HepG2 (cell line): ENCODE data around the gene KRTAP5-6. TPM values are rescaled to one million over a fixed set of nuclear protein-coding genes. Genes with fewer than 3 reads are reported as not detected.
A peak's percentile ranks its signal among the peaks of the same experiment; 100 is the strongest.

Experiments used
- FIP1L1 ChIP-seq: fragments of 200-400 bp; formaldehyde crosslinking; IDR thresholded peaks from 2 replicates; pipeline ENCODE4 v1.6.1; 2018; ENCODE audit warnings: low read depth, mild to moderate bottlenecking, low read length, moderate library complexity, borderline replicate concordance; ENCODE audit not compliant: insufficient read depth
- HES4 ChIP-seq: sonication (generic); formaldehyde crosslinking; IDR thresholded peaks from 2 replicates; pipeline ENCODE4 v1.9.0; 2021; ENCODE audit warnings: mild to moderate bottlenecking, missing genetic modification reagents, borderline replicate concordance
- IKZF4 ChIP-seq: sonication (generic); formaldehyde crosslinking; IDR thresholded peaks from 2 replicates; pipeline ENCODE4 v1.5.1; 2020; ENCODE audit warnings: borderline replicate concordance, mild to moderate bottlenecking, low read depth, missing genetic modification reagents; ENCODE audit errors: not compliant biosample characterization
- NFATC3 ChIP-seq: sonication (generic); formaldehyde crosslinking; IDR thresholded peaks from 2 replicates; pipeline ENCODE4 v1.5.1; 2020; ENCODE audit warnings: mild to moderate bottlenecking, missing genetic modification reagents
- PAX8 ChIP-seq: sonication (generic); formaldehyde crosslinking; IDR thresholded peaks from 2 replicates; pipeline ENCODE4 v1.8.0; 2022; ENCODE audit warnings: mild to moderate bottlenecking, missing genetic modification reagents, borderline replicate concordance
- PHF8 ChIP-seq: sonication (generic); formaldehyde crosslinking; IDR thresholded peaks from 2 replicates; pipeline ENCODE4 v1.5.0; 2020; ENCODE audit warnings: missing genetic modification reagents
- ZFP36 ChIP-seq: fragments of 150-350 bp; IDR thresholded peaks from 2 replicates; pipeline ENCODE4 v1.6.1; 2018; ENCODE audit warnings: borderline replicate concordance, low read length, low read depth; ENCODE audit not compliant: partially characterized antibody
- ZFP62 ChIP-seq: sonication (generic); formaldehyde crosslinking; IDR thresholded peaks from 2 replicates; pipeline ENCODE4 v1.4.0; 2020; ENCODE audit warnings: missing genetic modification reagents
- ZNF335 ChIP-seq: sonication (generic); formaldehyde crosslinking; IDR thresholded peaks from 2 replicates; pipeline ENCODE4 v1.4.0; 2020; ENCODE audit warnings: missing genetic modification reagents
- ZNF383 ChIP-seq: sonication (generic); formaldehyde crosslinking; IDR thresholded peaks from 2 replicates; pipeline ENCODE4 v1.4.0; 2020; ENCODE audit warnings: missing genetic modification reagents, mild to moderate bottlenecking, borderline replicate concordance
- ZNF460 ChIP-seq: sonication (generic); formaldehyde crosslinking; IDR thresholded peaks from 2 replicates; pipeline ENCODE4 v1.5.1; 2020; ENCODE audit warnings: missing genetic modification reagents, mild to moderate bottlenecking, borderline replicate concordance
- polyA plus RNA-seq, 8 experiments: library from polyadenylated mRNA; depleted of rRNA in 3 of 8; stranded (reverse) in 7 of 8; unstranded in 1 of 8; fragments of >200 nt; fragmentation: Illumina TruSeq in 4 of 8; extraction: Trizol in 4 of 8; gene quantifications; 2 replicates each; pipeline versions ENCODE4 v1.2.1 to v1.2.3, GENCODE V29; 2011 to 2016; ENCODE audit warnings: low read depth in 4 of 8, missing spikeins in 1 of 8, mixed read lengths in 1 of 8; ENCODE audit not compliant: insufficient read depth in 1 of 8
- total RNA-seq, 5 experiments: library from RNA; depleted of rRNA; stranded (reverse); fragments of >200 nt; fragmentation: Illumina TruSeq; extraction: Trizol; gene quantifications; 2 replicates each; pipeline ENCODE4 v1.2.3, GENCODE V29; 2016; ENCODE audit warnings: low read depth in 1 of 5
- TF ChIP-seq, protein P1 (sequence below): sonication (generic); formaldehyde crosslinking; IDR thresholded peaks from 2 replicates; pipeline ENCODE4 v1.5.1; 2020; ENCODE audit warnings: mild to moderate bottlenecking, moderate library complexity, missing genetic modification reagents
- TF ChIP-seq, protein P2 (sequence below): IDR thresholded peaks from 2 replicates; pipeline ENCODE4 v1.6.1; 2018; ENCODE audit warnings: missing genetic modification reagents, mild to moderate bottlenecking, missing compliant biosample characterization
- TF ChIP-seq, protein P3 (sequence below): sonication (generic); formaldehyde crosslinking; conservative IDR thresholded peaks from 2 replicates; pipeline ENCODE4 v1.4.0; 2020; ENCODE audit warnings: missing genetic modification reagents
- TF ChIP-seq, protein P4 (sequence below): sonication (generic); formaldehyde crosslinking; IDR thresholded peaks from 2 replicates; pipeline ENCODE4 v1.4.0; 2020; ENCODE audit warnings: missing genetic modification reagents, borderline replicate concordance
- TF ChIP-seq, protein P5 (sequence below): sonication (generic); formaldehyde crosslinking; IDR thresholded peaks from 2 replicates; pipeline ENCODE4 v1.5.0; 2020; ENCODE audit warnings: missing genetic modification reagents, mild to moderate bottlenecking, borderline replicate concordance
- TF ChIP-seq, protein P6 (sequence below): sonication (generic); formaldehyde crosslinking; IDR thresholded peaks from 2 replicates; pipeline ENCODE4 v1.8.0; 2022; ENCODE audit warnings: mild to moderate bottlenecking, missing genetic modification reagents
- TF ChIP-seq, protein P7 (sequence below): sonication (generic); formaldehyde crosslinking; IDR thresholded peaks from 2 replicates; pipeline ENCODE4 v1.4.0; 2020; ENCODE audit warnings: missing genetic modification reagents

The KRTAP5-6 gene
- total and polyA plus RNA-seq, 2 of the 13 experiments (the other 11 are each of a cell fraction or from before 2014, with no cell fraction given), result not detected

DNA sequence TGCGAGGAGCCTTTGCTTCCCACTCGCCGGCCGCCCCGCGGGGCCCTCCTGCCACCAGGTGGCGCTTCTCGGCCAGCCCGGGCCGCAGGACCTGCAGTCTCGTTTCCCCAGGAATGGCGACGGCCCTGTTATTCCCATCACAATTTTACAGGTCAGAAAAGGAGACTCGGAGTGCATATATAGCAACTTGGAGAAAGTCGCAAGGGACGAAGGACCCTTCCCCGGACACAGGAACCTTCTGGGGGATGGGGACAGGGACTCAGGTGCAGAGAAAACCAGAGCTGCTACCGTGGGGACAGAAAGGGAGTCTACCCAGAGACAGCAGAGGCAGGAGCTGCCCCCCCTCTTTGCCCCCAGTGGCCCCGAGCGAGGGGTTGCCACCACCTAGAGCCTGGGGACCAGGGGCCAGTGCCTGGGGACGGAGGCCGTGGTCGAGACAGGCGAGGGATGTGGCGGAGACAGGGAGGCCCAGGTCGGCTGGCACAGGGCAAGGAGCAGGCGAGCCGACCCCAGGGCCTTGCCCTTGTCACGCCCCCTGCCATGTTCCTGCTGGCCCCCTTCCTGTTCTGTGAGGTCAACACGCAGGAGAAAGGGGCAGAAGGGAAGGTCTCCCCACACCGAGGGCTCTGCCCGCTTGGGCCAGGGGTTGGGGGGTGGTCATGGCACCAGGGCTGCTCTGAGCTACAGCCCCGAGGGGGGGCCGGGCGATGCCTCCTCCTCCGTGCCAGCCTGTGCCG lies 3.5 kb upstream of the KRTAP5-6 start (continued):
- TF ChIP-seq ZFP36 (no peak), ZFP62 (CRISPR knock-in tag) (no peak), ZNF335 (CRISPR knock-in tag) (no peak), ZNF383 (CRISPR knock-in tag) (no peak), FIP1L1 (no peak), IKZF4 (CRISPR knock-in tag) (peak; percentile 59), PAX8 (CRISPR knock-in tag) (no peak; the same call in 1 of the 2 replicates), HES4 (CRISPR knock-in tag) (0 out of 2 replicates have a peak, but pooled peaks have one; percentile 35), NFATC3 (CRISPR knock-in tag) (no peak), PHF8 (CRISPR knock-in tag) (peak; percentile 39; the same call in 1 of the 2 replicates), ZNF460 (CRISPR knock-in tag) (no peak; the same call in 1 of the 2 replicates)
- TF ChIP-seq, protein P1, sequence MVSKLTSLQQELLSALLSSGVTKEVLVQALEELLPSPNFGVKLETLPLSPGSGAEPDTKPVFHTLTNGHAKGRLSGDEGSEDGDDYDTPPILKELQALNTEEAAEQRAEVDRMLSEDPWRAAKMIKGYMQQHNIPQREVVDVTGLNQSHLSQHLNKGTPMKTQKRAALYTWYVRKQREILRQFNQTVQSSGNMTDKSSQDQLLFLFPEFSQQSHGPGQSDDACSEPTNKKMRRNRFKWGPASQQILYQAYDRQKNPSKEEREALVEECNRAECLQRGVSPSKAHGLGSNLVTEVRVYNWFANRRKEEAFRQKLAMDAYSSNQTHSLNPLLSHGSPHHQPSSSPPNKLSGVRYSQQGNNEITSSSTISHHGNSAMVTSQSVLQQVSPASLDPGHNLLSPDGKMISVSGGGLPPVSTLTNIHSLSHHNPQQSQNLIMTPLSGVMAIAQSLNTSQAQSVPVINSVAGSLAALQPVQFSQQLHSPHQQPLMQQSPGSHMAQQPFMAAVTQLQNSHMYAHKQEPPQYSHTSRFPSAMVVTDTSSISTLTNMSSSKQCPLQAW, result 0 out of 2 replicates have a peak, but pooled peaks have one; percentile 38
- TF ChIP-seq, protein P2, sequence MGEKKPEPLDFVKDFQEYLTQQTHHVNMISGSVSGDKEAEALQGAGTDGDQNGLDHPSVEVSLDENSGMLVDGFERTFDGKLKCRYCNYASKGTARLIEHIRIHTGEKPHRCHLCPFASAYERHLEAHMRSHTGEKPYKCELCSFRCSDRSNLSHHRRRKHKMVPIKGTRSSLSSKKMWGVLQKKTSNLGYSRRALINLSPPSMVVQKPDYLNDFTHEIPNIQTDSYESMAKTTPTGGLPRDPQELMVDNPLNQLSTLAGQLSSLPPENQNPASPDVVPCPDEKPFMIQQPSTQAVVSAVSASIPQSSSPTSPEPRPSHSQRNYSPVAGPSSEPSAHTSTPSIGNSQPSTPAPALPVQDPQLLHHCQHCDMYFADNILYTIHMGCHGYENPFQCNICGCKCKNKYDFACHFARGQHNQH, result no peak
- TF ChIP-seq, protein P3, sequence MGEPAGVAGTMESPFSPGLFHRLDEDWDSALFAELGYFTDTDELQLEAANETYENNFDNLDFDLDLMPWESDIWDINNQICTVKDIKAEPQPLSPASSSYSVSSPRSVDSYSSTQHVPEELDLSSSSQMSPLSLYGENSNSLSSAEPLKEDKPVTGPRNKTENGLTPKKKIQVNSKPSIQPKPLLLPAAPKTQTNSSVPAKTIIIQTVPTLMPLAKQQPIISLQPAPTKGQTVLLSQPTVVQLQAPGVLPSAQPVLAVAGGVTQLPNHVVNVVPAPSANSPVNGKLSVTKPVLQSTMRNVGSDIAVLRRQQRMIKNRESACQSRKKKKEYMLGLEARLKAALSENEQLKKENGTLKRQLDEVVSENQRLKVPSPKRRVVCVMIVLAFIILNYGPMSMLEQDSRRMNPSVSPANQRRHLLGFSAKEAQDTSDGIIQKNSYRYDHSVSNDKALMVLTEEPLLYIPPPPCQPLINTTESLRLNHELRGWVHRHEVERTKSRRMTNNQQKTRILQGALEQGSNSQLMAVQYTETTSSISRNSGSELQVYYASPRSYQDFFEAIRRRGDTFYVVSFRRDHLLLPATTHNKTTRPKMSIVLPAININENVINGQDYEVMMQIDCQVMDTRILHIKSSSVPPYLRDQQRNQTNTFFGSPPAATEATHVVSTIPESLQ (CRISPR knock-in tag), result no peak
- TF ChIP-seq, protein P4, sequence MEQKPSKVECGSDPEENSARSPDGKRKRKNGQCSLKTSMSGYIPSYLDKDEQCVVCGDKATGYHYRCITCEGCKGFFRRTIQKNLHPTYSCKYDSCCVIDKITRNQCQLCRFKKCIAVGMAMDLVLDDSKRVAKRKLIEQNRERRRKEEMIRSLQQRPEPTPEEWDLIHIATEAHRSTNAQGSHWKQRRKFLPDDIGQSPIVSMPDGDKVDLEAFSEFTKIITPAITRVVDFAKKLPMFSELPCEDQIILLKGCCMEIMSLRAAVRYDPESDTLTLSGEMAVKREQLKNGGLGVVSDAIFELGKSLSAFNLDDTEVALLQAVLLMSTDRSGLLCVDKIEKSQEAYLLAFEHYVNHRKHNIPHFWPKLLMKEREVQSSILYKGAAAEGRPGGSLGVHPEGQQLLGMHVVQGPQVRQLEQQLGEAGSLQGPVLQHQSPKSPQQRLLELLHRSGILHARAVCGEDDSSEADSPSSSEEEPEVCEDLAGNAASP (CRISPR knock-in tag), result no peak
- TF ChIP-seq, protein P5, sequence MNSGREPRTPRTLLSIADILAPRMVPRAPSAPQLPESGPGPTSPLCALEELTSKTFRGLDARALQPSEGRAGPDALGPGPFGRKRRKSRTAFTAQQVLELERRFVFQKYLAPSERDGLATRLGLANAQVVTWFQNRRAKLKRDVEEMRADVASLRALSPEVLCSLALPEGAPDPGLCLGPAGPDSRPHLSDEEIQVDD (CRISPR knock-in tag), result peak; percentile 60; the same call in 1 of the 2 replicates
- TF ChIP-seq, protein P6, sequence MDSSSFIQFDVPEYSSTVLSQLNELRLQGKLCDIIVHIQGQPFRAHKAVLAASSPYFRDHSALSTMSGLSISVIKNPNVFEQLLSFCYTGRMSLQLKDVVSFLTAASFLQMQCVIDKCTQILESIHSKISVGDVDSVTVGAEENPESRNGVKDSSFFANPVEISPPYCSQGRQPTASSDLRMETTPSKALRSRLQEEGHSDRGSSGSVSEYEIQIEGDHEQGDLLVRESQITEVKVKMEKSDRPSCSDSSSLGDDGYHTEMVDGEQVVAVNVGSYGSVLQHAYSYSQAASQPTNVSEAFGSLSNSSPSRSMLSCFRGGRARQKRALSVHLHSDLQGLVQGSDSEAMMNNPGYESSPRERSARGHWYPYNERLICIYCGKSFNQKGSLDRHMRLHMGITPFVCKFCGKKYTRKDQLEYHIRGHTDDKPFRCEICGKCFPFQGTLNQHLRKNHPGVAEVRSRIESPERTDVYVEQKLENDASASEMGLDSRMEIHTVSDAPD (CRISPR knock-in tag), result no peak; the same call in 1 of the 2 replicates
- TF ChIP-seq, protein P7, sequence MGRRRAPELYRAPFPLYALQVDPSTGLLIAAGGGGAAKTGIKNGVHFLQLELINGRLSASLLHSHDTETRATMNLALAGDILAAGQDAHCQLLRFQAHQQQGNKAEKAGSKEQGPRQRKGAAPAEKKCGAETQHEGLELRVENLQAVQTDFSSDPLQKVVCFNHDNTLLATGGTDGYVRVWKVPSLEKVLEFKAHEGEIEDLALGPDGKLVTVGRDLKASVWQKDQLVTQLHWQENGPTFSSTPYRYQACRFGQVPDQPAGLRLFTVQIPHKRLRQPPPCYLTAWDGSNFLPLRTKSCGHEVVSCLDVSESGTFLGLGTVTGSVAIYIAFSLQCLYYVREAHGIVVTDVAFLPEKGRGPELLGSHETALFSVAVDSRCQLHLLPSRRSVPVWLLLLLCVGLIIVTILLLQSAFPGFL (CRISPR knock-in tag), result no peak
